ENCODE measurements around the gene SYNPO2. TPM values are rescaled to one million over a fixed set of nuclear protein-coding genes. Genes with fewer than 3 reads are reported as not detected.
A peak's percentile ranks its signal among the peaks of the same experiment; 100 is the strongest.

Gene SYNPO2
- polyA plus RNA-seq, 1 donor (not counting 4 experiments of a cell fraction or from before 2014, with no cell fraction given) = 0.34 TPM

DNA sequence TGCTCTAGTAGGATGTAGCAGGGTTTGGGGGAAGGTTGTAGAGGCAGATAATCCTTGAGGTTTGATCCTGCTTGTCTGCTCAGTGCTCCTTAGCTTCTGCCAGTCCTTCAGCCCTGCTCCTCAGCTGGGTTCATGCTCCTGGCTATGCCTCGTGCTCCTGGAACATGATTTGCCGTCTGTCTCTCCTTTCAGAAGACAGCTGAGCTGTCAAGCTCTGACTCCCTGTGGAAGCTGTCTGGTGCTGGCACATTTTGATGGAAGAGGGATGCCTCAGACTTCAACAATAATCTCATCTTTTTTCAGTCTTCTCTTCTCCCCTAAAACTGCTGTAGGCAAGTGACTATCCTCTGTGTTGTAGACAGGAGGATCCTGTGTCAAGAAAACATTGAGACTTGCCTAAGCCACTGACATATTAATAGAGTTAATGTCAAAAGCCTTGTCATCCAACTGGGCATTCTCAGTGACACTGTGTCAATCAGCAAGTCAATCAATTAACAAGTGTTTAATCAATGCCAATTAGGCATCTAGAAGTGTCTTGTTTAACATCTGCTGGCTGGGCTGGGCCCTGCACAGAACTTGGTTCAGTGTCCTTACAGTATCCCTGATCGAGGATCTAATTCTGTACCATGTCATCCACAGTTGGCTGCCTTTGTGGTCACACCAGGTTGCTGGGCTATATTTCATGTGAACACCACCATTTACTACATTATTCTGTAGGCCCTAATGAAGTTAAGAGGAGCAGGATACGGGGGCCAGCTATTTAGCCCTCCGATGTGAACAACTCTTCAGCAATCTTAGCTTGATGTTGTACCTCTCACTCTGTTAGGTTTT is 96.7 kb downstream of the SYNPO2 start:
- no peaks in the 10 kb centered on the region for H3K27me3 ChIP-seq (ENCODE audit: control insufficient read depth, extremely low read depth, insufficient read depth, low read length)
- no peak overlapping the region for H3K4me3 ChIP-seq (ENCODE audit: control insufficient read depth in 2 of 3, extremely low read depth in 1 of 3, insufficient read depth in 2 of 3, low read depth in 1 of 3, low read length in 3 of 3)
- no peak overlapping the region for H3K4me2 ChIP-seq (ENCODE audit: control insufficient read depth, extremely low read depth, insufficient read depth, low read depth, low read length)
- no peaks in the 10 kb centered on the region for H4K20me1 ChIP-seq (ENCODE audit: control insufficient read depth, extremely low read depth, insufficient read depth, low read length)
- H2AFZ ChIP-seq (ENCODE audit: control insufficient read depth, low read length) = no peak overlapping the region
- H3K36me3 ChIP-seq (ENCODE audit: control insufficient read depth in 2 of 2, extremely low read depth in 1 of 2, insufficient read depth in 2 of 2, low read length in 2 of 2) = no peaks in the 10 kb centered on the region
- no peak for TF ChIP-seq EZH2 (IDR thresholded peaks at IDR 0.05; ENCODE audit: low read length)
- TF ChIP-seq, protein P1, sequence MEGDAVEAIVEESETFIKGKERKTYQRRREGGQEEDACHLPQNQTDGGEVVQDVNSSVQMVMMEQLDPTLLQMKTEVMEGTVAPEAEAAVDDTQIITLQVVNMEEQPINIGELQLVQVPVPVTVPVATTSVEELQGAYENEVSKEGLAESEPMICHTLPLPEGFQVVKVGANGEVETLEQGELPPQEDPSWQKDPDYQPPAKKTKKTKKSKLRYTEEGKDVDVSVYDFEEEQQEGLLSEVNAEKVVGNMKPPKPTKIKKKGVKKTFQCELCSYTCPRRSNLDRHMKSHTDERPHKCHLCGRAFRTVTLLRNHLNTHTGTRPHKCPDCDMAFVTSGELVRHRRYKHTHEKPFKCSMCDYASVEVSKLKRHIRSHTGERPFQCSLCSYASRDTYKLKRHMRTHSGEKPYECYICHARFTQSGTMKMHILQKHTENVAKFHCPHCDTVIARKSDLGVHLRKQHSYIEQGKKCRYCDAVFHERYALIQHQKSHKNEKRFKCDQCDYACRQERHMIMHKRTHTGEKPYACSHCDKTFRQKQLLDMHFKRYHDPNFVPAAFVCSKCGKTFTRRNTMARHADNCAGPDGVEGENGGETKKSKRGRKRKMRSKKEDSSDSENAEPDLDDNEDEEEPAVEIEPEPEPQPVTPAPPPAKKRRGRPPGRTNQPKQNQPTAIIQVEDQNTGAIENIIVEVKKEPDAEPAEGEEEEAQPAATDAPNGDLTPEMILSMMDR (optimal IDR thresholded peaks at IDR 0.05 in 1 of 3, IDR thresholded peaks at IDR 0.05 in 1 of 3, conservative IDR thresholded peaks at IDR 0.05 in 1 of 3; ENCODE audit: extremely low read depth in 1 of 3, insufficient read depth in 2 of 3, low read length in 3 of 3) = no peak
- H3K9me1 ChIP-seq (ENCODE audit: control insufficient read depth, extremely low read depth, insufficient read depth, low read length) = no peaks in the 10 kb centered on the region
- no peak for FAIRE-seq
- H3K27ac ChIP-seq (ENCODE audit: control insufficient read depth, insufficient read depth, low read length) = no peak overlapping the region
- no peak overlapping the region for H3K9ac ChIP-seq (ENCODE audit: control insufficient read depth, extremely low read depth, insufficient read depth, low read length)
- H3K9me3 ChIP-seq (ENCODE audit: control insufficient read depth, low read depth, low read length) = no peaks in the 10 kb centered on the region
- dilution Hi-C loops (cut with MboI; ENCODE audit: extremely low pct_ligation_motif_present, low sequenced_read_pairs) = loop anchor here (25.0 kb wide), 1 partner anchor 252 kb away; no protein-coding TSS in a partner anchor
- H3K79me2 ChIP-seq (ENCODE audit: control insufficient read depth, insufficient read depth, low read length) = no peaks in the 10 kb centered on the region
- peaks cover 21% of the 10 kb centered on the region for H3K4me1 ChIP-seq (ENCODE audit: control insufficient read depth, extremely low read depth, insufficient read depth, low read length)
- no peak for DNase-seq (ENCODE audit: low read depth, low spot score)

DNA sequence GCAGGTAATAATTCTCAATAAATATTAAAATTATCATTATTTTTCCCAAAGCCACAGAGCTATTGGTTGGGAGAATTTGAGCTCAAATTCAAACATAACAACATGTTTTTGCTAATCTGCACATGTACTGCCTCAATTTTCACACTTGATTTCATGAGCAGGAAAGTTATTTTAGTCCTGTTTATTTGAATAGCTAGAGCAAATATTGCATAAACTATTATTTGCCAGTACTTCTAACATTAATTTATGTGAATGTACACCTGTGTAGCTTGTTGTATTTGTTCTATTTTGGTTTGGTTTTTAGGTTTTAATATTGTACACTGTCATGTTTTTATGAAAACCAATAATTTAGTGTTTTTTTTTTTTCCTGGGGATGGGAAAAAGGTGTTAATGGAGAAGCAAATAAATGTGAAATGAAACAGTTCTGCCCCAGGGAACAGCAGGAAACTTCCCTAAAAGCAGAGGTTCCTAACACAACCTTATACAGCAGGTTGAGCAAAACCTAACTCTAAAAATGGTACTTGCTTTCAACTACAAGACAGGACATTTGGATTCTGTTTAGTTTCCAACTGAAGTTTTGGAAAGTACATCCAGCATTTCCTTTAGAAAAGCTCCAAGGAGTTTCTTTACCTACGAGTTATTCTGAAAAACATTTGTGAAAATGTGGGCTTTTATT is 99.4 kb downstream of the SYNPO2 start:
- Histone ChIP-seq H3K9ac (ENCODE audit: control insufficient read depth, extremely low read depth, insufficient read depth, low read length) (peak overlapping the region; percentile 75), H2AFZ (ENCODE audit: control insufficient read depth, low read length) (no peak overlapping the region), H3K4me1 (ENCODE audit: control insufficient read depth, extremely low read depth, insufficient read depth, low read length) (peaks cover 21% of the 10 kb centered on the region), H4K20me1 (ENCODE audit: control insufficient read depth, extremely low read depth, insufficient read depth, low read length) (no peaks in the 10 kb centered on the region), H3K9me1 (ENCODE audit: control insufficient read depth, extremely low read depth, insufficient read depth, low read length) (no peaks in the 10 kb centered on the region), H3K4me3 (ENCODE audit: control insufficient read depth in 2 of 3, extremely low read depth in 1 of 3, insufficient read depth in 2 of 3, low read depth in 1 of 3, low read length in 3 of 3) (no peak overlapping the region), H3K27me3 (ENCODE audit: control insufficient read depth, extremely low read depth, insufficient read depth, low read length) (no peaks in the 10 kb centered on the region), H3K36me3 (ENCODE audit: control insufficient read depth in 2 of 2, extremely low read depth in 1 of 2, insufficient read depth in 2 of 2, low read length in 2 of 2) (no peaks in the 10 kb centered on the region), H3K27ac (ENCODE audit: control insufficient read depth, insufficient read depth, low read length) (peak overlapping the region; percentile 98), H3K79me2 (ENCODE audit: control insufficient read depth, insufficient read depth, low read length) (no peaks in the 10 kb centered on the region), H3K9me3 (ENCODE audit: control insufficient read depth, low read depth, low read length) (no peaks in the 10 kb centered on the region), H3K4me2 (ENCODE audit: control insufficient read depth, extremely low read depth, insufficient read depth, low read depth, low read length) (no peak overlapping the region)
- DNase-seq (ENCODE audit: low read depth, low spot score) = no peak
- no peak for FAIRE-seq
- TF ChIP-seq, protein P1 (optimal IDR thresholded peaks at IDR 0.05 in 1 of 3, IDR thresholded peaks at IDR 0.05 in 1 of 3, conservative IDR thresholded peaks at IDR 0.05 in 1 of 3; ENCODE audit: extremely low read depth in 1 of 3, insufficient read depth in 2 of 3, low read length in 3 of 3) = no peak
- no peak for TF ChIP-seq EZH2 (IDR thresholded peaks at IDR 0.05; ENCODE audit: low read length)
- dilution Hi-C loops (cut with MboI; ENCODE audit: extremely low pct_ligation_motif_present, low sequenced_read_pairs) = loop anchor here (25.0 kb wide), 1 partner anchor 249 kb away; no protein-coding TSS in a partner anchor
